ENCODE data around the gene ANXA8. TPM values are rescaled to one million over a fixed set of nuclear protein-coding genes. Genes with fewer than 3 reads are reported as not detected.
"Not testable (repeated sequence)": the region's sequence is repeated elsewhere in the genome, so short reads cannot be mapped to it uniquely, and the experiment has no call there.

Gene ANXA8, protein sequence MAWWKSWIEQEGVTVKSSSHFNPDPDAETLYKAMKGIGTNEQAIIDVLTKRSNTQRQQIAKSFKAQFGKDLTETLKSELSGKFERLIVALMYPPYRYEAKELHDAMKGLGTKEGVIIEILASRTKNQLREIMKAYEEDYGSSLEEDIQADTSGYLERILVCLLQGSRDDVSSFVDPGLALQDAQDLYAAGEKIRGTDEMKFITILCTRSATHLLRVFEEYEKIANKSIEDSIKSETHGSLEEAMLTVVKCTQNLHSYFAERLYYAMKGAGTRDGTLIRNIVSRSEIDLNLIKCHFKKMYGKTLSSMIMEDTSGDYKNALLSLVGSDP
- total RNA-seq, result 0.12 TPM in 1 of 2 replicates, not detected in the other

DNA sequence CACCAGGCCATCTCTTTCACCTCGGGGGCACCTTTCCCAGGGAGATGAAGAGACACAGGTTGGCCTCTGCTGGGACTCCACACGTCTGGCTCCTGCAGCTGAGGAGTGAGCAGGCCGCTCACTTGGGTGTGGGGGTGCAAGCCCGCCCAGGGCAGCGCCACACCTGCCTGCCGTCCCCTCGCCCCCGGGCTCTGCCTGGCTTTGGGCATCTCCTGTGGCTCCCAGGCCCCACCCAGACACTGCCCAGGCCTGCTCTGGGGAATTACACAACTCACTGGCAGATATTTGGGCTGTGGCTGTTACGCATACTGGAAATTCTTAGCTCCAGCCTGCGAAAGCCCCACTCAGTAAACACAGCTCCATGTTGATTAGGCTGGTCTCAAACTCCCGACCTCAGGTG, at the start of gene ANXA8:
ANXA8 (minus strand) TSS at position 193 of the 400 bp plus-strand sequence; CDS start at position 11, 182 bp downstream.
- not testable (repeated sequence) for DNase-seq (ENCODE audit: extremely low read depth, low read depth, low spot score)

DNA sequence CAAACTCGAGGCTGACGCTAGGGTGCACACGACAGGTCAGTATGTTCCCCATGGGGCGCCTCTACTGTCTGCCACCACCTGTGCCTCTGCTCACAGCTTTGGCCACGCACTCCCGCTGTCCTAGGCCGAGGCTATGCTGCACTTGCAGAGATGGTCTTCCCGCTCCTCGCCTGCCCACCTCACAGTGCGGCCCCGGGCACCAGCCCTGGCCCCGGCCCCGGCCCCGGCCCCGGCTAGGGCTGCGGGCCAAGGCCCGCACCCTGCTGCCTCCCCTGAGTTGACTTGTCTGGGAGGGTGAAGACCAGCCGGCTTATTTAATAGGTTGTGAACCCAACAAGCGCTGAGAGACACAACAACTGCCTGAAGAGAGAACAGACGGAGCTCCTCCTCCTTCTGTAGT, 39.6 kb upstream of the ANXA8 start, which contains the start of gene AGAP9:
AGAP9 (minus strand) TSS at position 164 of the 400 bp plus-strand sequence; CDS start at position 52, 112 bp downstream.
- not testable (repeated sequence) for DNase-seq (ENCODE audit: extremely low read depth, low read depth, low spot score)

DNA sequence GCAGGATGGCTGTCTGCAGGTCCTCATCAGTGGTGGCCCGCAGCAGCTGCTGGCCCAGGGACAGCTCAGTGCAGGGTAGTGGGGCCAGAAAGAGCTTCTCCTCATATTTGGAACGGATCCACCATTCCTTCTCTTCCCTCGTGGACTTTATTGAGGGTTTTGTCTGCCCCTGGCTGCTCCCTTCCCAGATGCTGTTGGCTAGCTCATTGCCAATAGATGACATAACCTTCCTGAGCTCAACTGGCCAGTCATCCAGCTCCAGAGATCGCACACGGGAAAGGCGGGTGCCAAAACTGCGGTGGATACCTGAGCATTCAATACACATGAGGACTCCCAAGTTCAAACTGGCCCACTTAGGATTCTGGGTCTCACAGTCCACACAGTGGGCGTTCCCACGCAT, 18.4 kb upstream of the ANXA8 start:
- not testable (repeated sequence) for DNase-seq (ENCODE audit: extremely low read depth, low read depth, low spot score)

DNA sequence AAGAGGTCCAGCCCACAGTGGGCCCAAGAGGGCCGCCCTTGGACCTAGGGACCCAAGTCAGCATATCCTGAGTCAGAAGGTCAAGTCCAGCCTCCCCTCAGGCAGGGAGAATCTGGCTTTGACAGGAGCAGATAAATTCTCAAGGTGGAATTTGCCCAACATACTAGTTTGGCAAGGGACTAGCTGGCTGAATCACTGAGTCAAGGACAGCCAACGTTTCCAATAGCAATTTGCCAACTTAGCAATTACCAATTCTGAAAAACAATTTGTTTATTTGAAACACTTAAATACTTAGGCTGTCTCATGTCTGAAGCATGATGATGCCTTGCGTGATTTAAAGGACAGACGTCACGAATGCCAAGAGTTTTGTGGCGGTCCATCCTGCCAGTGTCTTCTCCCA, 10.3 kb upstream of the ANXA8 start:
- not testable (repeated sequence) for DNase-seq (ENCODE audit: extremely low read depth, low read depth, low spot score)

DNA sequence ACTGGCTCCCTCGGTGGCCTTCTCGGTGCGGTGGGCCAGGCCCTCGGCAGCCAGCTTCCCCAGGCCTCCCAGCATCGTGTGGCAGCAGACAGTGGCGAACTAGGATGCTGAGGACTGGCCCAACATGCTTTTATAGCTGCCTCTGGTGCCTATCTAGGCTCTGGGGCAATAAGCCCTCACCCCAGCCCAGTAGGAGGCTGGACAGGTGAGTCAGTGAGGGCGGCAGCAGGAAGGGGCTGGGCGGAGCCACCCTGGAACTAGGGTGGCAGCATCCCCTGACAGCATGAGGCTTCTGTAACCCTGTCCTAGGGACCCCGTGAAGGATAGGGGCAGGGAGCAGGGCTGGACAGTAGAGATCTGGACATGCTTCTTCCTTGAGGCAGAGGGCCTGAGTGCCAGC, 7.7 kb upstream of the ANXA8 start, which contains the start of gene FAM25G:
FAM25G (minus strand) TSS at position 101 of the 400 bp plus-strand sequence; CDS start at position 75, 26 bp downstream.
- not testable (repeated sequence) for DNase-seq (ENCODE audit: extremely low read depth, low read depth, low spot score)

DNA sequence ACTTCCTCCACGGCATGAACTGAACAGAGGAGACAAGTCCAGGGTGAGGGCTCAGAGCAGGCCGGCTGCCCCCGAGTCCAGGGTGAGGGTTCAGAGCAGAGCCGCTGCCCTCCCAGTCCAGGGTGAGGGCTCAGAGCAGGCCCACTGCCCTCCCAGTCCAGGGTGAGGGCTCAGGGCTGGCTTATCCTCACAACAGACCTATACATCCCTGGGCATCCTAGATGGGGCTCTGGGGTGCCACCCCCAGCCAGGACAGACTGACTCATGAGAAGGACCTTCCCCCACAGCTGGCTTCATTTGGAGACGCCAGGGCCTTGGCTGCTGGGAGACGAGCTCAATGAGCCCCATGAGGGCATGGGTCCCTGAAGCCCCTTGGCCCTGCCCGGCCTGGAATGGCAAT, 5.7 kb upstream of the ANXA8 start:
- not testable (repeated sequence) for DNase-seq (ENCODE audit: extremely low read depth, low read depth, low spot score)

DNA sequence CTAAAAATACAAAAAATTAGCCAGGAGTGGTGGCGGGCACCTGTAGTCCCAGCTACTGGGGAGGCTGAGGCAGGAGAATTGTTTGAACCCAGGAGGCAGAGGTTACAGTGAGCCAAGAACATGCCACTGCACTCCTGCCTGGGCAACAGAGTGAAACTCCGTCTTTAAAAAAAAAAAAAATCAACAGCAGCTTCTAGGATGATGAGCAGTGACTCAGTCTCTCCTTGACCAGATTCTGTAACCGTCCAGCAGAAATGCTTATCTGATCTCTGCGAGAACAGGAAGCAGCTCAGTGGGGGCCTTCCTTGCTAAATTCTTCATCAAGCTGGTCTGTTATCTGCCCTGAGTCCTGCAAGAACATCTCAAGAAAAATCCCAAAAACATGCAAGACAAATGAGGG, 2.0 kb upstream of the ANXA8 start:
- DNase-seq (ENCODE audit: extremely low read depth, low read depth, low spot score), result not testable (repeated sequence)

DNA sequence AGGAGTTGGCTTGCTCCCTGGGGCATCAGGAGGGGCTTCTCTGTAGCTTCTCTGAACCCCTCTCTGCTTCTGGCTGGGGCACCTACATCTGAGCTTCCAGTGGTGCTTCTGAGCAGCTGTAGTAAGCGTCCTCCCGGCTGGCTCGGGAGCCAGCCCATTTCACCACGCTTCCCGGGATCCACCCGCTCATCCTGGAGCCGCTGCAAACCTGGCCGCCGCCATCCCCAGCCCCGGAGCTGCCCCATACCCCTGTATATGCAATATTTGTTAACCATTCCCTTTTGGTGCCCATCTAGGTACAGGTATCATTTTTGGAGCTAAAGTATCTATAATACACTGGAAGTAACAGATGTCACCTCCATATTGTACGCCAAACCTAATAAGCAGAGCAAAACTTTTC, 871 bp upstream of the ANXA8 start:
- DNase-seq (ENCODE audit: extremely low read depth, low read depth, low spot score), result not testable (repeated sequence)

DNA sequence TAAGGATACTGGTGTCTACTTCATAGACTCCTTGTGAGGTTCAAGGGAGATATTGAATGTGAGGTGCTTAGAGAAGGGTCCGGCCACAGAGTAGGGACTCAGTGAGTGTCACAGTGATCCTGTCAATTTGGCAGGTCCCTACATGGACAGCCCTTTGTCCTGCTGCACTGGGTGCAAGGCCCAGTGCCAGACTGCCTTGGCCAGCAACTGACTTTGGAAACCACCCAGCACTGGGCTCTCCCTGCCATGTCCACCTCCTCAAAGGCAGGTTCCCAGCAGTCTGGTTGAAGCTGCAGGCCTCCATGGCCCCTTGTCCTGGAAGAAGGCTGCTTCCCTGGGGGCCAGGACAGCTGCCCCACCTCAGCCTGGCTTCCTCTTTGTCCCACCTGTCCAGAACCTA, 1.5 kb downstream of the ANXA8 start:
- not testable (repeated sequence) for DNase-seq (ENCODE audit: extremely low read depth, low read depth, low spot score)

DNA sequence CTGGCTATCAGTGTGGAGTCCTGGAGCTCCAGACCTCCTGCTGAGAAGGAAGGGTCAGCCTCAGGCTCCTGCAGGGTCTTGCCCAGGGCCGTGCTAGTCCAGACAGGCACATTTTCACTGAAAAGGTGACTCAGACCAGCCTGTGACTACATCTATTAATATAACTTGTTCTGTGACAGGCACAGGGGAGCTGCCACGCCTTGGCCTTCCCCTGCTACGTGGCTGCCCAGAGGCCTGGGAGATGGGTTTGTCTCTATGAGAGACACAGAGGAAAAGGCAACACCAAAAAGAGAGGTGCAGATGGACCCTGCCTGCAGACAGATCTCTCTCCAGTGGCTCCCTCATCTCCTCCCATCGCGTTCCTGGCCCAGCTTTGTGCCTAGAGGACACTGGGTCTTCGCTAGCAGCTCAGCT, 2.1 kb downstream of the ANXA8 start:
- not testable (repeated sequence) for DNase-seq (ENCODE audit: extremely low read depth, low read depth, low spot score)

DNA sequence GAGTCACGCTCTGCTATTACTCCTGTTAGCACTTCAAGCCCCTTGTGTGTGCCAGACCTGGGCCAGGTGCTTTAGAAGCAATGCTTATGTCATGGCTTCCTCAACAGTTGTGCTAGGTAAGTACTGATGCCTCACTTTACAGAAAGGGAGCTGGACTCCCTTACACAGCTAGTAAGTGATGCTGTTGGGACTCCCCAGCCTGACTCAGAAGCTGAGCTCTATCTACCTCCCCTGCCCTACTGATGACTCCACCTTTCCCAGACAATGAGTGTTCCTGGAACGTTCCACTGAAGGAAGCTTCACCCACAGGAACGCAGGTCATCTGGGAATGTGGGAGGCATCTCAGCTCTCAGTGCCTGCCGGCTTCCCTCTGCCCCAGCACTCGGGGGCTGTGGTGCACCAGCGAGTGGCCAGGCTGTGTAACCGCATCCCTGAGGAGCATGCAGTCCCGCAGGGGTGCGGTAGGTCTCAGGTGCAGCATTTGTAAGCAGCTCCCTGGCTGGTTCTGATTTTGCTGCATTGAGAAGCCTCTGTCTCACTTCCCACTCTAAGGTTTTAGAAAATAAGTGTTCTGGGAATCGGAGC, 2.6 kb downstream of the ANXA8 start:
- DNase-seq (ENCODE audit: extremely low read depth, low read depth, low spot score), result not testable (repeated sequence)

DNA sequence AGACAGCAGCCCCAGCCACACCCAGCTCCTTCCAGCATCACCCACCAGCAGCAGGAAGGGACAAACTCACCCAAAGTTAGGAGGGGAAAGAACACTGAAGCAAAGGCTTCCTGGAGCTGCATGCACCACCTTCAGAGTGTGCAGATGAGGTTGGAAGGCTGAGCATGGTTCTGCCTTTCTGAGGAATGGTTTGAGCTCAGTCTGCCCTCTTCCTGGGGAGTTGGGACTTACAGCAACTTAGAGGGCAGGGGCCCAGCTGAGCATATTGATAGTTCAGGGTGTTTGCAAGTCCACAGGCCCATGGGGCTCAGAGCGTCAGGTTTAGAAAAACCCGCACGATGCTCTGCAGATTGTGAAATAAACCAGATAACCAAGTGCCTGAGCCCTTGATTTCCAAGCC, 3.8 kb downstream of the ANXA8 start:
- not testable (repeated sequence) for DNase-seq (ENCODE audit: extremely low read depth, low read depth, low spot score)

DNA sequence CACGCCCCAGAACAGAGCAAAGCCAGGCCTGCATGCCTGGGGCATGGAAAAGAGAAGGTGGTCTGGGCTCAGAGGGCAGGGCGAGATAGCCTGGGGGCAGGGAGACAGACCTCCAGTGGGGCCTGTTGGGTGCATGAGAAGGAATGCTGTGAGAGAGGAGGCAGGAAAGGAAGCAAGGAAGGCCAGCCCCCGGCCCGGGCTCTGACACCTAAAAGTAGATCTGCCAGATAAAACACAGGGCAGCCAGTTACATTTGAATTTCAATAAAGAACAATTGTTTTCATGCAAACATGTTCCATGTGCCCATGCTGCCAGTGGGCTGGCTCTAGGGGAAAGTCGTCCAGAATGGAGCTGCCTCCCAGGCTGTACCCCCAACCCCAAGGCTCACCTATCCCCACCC, 5.8 kb downstream of the ANXA8 start:
- DNase-seq (ENCODE audit: extremely low read depth, low read depth, low spot score), result not testable (repeated sequence)

DNA sequence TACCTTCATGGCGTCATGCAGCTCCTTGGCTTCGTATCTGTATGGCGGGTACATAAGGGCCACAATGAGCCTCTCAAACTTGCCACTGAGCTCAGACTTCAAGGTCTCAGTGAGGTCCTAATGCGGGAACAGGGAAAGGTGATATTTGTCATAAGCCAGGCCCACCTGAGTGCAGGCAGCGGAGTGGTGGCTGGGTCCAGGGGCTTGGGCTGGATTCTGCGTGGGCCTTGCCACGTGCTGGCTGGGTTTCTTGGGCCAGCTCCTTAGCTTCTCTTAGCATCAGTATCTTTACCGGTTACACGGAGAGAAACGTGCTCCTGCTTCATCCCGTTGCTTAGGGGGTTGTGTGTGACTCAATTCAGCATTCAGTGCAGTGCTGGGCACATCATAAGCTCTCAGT, 6.8 kb downstream of the ANXA8 start:
- DNase-seq (ENCODE audit: extremely low read depth, low read depth, low spot score), result not testable (repeated sequence)

DNA sequence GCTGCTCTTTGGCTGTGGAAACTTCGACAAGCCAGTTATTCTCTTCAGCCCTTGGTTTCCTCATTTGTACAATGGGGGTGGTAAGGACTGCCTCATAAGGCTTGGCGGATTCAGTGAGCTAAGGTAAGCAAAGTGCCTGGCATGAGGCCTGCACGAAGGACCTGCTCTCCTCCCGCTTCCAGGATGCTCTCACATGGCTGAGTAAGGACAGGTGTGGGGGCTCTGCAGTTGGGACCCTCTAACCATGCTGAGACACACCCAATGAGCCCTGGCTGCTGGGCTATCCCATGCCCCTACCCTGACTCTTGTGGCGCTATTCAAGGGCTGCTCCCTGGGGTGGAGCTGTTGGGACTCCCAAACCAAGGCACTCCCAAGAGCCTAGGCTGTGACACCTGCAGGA, 8.8 kb downstream of the ANXA8 start:
- not testable (repeated sequence) for DNase-seq (ENCODE audit: extremely low read depth, low read depth, low spot score)

DNA sequence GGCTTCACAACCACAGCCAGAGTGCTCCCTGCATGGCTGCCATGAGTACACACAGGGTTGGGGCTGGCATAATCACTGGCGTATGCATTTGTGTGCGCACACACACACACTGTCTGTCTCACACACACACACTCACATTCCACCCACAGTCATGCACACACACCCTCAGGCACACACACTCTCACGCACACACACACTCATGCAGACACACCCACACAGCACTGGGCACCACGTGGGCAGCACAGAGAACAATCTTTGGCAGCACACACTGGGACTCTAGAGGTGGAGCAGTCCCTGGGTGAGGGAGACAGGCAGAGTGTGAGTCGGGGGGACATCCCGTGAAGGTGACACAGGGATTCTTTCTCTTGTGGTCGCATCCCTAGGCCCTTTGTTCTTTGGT, 10.4 kb downstream of the ANXA8 start:
- DNase-seq (ENCODE audit: extremely low read depth, low read depth, low spot score), result not testable (repeated sequence)

DNA sequence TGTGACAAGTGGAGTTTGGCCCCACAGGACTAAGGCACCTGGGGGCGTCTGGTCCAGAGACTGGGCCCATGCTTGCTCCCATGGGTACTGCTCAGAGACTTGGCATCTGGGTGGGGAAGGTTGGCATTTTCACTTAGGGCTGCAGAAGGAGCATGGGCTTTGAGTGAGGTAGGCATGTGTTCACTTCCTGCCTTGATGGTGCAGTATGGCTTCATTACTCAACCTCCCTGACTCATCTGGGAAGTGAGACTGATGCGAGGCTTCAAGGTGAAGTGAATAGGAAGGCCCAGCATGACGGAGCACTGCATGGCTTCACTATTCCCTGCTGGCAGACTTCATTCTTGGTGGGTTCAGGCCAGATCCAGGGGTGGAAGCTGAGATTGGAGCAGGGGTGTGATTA, 11.3 kb downstream of the ANXA8 start:
- DNase-seq (ENCODE audit: extremely low read depth, low read depth, low spot score), result not testable (repeated sequence)

DNA sequence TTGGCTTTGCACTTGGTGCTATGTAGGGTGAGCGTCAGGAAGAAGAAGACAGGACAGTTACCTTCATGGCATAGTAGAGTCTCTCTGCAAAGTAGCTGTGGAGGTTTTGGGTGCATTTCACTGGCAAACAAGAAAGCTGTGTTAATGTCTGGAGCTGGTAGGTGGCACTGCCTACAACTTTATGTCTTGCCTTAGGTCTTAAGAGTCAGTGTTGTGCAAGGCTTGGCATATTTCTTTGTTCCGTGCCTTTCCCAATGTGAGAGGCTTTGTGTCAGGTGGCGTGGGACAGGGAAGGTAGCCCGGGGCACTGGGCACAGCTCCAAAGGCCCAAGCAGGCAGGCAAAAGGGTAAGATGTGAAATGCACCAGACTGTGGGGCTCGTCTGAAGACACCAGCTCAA, 11.8 kb downstream of the ANXA8 start:
- not testable (repeated sequence) for DNase-seq (ENCODE audit: extremely low read depth, low read depth, low spot score)

DNA sequence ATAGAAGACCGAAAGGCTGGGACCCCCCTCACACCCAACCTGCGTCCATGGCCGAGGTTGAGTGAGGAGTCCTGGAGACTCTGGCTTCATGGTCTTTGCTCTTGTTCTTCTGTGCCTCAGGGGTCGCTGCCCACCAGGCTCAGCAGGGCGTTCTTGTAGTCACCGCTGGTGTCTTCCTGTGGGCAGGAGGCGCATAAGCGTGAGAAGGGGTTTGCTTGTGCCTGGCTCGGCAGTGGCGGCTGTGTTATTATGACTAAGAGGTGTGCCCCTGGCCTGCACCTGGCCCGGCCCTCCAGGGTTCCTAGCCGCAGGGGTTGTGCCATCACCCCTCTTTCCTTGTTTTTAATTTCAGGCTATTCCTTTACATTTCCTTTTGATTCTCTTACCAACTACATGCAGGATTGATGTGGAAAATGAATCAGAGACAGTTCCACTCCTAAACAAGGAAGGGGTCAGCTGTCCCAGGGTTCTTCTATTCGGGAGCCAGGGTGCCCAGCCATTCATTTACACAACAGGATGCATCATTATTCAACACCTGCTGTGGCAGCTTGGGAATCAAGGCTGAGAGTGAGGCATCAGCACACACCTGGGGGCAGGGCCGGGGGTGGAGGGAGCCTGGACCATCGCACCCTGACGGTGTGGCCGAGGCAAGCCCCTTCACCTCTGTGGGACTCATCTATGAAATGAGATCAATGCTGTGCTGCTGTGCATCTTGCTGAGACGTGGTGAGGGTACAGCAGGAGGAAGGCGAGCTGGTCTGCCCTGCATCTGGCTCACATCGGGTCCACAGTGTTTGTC, 15.0 kb downstream of the ANXA8 start:
- DNase-seq (ENCODE audit: extremely low read depth, low read depth, low spot score), result not testable (repeated sequence)

DNA sequence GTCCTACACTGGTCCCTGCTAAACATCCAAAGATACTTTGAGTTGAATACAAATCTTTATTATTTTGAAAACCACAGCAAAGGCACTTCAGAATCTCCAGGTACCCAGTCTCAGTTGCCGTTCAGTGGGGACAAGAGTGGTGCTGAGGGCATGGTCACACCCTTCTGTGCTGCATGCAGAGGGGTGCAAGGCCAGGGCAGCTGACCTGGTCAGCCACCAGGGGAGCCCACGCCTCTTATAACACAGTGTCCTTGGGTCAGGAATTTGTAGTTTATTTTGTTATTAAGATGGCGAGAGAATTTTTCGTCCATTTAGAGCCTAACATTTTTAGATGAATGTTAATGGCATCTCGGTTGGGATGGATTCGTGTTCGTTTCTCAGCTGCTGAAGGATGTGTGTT, 16.0 kb downstream of the ANXA8 start:
- DNase-seq (ENCODE audit: extremely low read depth, low read depth, low spot score), result not testable (repeated sequence)

DNA sequence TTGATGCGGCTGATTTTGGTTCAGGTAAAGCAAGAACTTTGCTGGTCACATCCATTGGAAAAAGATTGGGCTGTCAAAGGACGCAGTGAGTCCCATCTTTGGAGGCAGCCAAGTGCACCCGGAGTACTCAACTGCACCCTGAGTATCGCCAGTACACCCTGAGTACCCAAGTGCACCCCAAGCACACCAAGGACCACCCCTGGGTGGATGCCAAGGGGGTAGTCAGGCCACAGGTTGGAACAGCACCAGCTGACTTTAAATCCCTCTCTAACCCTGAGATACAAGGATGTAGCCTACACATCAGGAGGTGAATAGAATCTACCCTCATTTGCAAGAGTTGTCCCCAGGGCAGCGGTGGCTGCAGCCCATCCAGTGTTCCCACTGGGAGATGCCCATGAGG, 16.5 kb downstream of the ANXA8 start:
- not testable (repeated sequence) for DNase-seq (ENCODE audit: extremely low read depth, low read depth, low spot score)

All from glomerular endothelial cell (primary cell).